IPS-NIHi11 (cell line): ENCODE measurements around the gene XDH.
A peak's percentile ranks its signal among the peaks of the same experiment; 100 is the strongest.

Experiments used
- DNase-seq: peaks from one replicate; pipeline ENCODE4 v3.0.0; 2012; ENCODE audit warnings: mixed read lengths, low spot score

XDH gene

DNA sequence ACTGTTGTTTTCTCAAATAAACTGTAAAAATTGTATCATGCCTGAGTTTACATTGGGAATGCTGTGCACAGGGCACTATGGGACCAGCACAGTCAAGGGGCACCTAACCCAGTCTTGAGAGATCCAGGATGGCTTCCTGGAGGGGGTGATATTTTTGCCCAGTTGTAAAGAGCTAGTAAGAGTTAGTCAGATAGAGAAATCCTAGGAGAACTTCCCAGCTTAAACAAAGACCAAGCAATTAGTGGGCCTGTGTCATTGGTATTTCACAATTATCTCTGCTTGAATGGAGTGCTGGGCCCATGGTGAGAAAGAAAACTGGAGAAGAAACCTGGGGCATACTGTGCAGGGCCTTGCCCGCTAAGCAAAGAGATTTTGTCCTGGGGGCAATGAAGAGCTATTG, 12.2 kb downstream of the XDH start:
- DNase-seq, result no peak

DNA sequence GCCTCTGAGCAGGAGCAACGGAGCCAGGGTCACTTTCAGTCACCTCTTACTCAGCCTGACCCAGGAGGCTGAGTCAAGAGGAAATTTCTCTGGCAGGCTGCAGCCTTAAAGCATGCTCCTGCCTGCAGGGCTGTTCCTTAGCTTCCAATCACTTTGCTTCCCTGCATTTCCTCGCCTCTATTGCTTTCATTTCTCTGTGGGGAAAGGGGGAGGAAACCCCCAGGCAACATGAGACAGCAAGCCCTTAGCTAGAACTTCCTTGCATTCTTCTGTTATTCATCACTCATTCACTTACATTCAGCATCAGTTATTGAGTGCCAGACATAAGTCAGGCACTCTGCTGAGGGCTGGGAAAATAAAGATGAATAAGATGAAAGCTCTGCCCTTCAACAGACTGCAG, 13.0 kb downstream of the XDH start:
- peak; percentile 22 for DNase-seq

DNA sequence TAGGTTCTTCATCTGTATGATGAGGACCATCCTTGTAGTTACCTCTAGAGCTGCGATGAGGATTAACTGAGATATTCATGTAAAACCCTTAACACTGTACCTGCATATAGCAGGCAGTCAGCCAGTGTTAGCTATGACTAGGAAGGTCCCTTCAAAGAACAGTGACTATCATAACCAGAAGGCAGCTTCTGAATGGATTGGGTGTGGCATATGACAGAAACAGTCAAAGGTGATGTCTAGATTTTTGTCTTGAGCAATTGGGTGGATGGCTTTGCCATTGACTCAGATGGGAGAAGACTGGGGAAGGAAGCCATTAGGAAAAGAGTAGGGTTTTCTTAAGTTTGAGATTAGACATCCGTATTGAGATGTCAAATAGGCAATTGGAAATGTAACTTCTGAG, 15.7 kb downstream of the XDH start:
- no peak for DNase-seq

DNA sequence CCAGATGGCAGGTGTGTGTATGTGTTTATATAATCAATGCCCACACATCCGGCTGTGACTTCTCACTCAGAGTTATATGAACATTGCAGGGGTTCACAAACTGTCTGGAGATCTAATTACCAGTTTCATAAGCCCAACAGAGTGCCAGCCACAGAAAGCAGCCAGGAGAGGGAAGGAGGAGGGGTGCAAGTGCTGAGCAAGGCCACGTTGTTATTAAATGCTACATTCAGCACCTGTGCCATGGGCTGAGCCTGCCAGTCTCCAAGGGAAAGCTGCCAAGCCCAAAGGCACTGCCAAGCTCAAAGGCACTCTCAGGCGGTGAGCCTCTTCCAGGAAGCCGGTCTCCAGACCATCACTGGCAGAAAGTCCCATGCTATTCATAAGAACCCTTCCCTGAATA, 17.4 kb downstream of the XDH start:
- no peak for DNase-seq

DNA sequence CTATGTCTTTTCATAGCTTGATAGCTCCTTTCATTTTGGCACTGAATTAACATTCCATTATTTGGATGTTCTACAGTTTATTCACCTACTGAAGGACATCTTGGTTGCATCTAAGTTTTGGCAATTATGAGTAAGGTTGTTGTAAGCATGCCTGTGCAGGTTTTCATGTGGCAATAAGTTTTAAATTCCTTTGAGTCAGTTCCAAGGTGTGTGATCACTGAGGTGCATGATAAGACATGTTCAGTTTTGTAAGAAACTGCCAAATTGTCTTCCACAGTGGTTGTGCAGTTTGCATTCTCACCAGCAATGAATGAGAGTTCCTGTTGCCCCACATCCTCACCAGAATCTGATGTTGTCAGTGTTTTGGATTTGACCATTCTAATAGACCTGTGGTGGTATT, 24.2 kb downstream of the XDH start:
- DNase-seq, result no peak

DNA sequence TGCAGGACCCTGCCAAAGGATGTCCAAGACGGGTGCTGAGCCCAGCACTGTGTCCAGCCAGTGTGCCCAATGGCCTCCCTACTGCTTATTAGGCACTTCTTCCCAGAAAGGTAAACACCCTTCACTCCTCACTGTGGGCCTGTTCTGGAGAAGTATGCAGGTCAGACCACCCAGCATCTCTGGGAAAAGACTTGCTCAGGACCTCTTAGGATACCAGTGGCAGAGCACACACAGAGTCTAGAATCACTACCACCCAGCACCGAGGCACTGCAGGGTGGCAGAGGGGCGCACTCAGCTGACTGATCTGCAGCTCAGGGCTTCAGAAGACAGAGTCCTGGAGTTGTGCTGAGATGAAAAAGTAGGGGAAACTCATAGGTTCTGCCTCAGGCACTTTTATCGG, 25.8 kb downstream of the XDH start:
- DNase-seq, result no peak

DNA sequence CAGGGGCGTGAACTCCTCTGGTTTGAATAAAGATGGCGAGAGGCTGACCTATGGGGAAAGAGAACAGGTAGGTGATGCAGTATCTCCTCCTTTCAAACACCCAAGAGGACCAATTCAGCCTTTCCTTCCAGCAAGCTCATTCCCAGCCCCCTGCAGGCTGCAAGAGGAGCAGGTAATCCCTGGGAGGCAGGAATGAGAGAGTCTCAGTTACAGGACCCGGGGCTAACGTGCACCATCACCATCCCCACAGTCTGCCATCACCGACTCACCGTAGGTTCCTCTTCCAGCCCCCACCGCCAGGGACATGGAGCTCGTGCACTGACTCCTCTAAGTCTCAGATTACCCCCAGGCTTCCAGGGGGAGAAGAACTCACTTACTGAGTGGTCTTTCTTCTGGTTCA, 26.7 kb downstream of the XDH start:
- DNase-seq, result peak; percentile 41

DNA sequence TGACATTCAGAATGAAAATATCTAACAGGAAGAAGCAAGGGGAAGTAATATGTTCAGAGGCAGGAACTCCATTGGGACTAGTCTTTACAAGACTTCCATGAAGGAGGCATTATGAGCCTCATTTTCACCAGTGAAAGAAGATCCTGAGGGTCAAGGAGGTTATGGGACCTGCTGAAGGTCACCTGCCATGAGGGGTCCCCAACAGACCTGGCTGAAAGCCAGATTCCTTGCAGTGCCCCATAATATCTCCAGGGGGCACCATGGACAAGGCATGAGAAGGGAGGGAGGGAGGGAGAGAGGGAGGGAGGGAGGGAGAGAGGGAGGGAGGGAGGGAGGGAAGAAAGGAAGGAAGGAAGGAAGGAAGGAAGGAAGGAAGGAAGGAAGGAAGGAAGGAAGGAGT, 27.9 kb downstream of the XDH start:
- DNase-seq, result peak; percentile 55

DNA sequence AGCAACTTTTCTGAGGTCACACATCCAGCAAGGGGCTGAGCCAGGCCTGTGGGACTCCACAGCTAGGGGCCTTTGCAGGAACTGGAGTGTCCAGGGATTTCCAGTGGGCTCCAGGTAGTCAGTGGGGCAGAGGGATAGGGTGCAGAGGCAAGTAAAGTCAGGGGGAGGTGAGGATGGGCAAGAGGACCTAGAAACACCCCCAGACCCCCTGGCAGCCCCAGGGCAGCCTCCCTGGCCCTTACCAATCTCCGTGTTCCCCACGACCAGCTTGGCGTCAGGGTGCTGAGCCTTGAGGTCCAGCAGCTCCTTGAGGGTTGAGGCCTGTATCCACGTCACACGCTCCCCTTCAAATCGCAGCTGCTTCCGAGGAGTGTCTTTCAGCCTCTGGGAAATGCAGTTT, 28.4 kb downstream of the XDH start:
- DNase-seq, result no peak

DNA sequence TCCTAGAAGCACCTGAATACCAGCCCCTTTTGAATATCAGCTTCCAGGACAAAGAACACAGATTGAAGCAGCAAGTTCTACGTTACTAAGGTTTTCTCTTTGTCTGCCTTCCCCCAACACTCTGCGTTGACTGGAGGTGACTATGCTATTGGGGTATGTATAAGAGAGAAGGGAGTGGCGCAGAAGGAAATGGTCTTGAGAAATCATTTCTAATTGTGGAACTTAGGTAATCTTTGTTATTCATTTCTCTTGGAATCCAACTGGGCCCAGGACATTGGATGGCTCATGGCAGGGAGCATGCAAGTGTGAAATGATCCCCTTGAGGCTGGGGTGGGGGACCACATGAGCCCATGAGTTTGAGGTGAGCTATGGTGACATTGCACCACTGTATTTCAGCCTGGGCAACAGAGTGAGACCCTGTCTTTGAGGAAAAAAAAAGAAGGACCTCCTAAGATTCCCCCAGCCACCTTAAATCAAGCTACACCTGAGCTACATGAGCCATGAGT, 29.7 kb downstream of the XDH start:
- DNase-seq, result no peak

DNA sequence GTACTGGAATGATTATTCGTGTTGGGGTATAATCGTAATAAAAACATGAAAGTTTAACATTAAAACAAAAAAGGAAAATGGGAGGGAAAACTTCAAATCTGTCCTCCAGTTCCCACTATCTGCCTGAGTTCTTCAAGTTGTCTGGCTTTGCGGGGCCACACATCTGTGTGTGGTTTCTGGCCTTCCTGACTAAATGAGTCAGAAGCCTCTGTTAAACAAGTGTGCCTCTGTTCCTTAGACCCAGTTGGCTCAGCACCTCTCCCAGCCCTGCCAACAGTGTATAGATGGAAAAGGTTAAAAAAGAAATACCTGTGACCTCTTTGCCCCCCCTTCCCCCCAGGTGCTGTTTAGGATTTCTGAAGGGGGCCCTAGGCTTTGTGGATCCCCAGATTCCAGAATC, 30.2 kb downstream of the XDH start:
- DNase-seq, result no peak

DNA sequence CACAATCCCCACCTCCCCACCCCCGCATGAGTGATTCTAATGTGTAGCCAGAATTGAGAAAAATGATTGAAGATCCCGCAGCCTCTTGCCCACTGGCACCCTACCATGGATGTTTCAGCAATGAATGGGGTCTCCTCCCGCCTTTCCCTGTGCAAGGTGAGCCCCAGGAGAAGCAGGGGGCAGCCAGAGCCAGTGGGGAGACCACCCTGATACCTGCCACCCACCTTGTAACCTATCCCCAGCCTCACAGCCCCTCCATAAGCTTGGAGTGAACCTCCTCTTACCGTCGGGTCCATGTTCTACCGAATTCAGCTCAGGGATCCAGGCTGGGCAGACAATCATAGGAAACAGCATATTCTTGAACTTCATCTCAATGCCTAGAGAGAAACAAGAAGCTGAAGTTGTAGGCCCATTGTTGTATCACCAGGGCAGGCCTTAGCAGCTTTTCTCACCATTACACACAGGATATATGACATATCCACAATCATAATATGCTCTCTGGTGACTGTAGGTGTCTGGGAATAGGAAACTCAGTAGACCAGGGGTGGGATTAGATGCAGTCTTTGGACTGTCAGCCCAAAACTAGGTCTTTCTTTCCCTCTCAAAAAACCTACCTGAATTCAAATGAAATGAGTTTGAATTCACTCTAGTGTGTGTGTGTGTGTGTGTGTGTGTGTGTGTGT, 30.9 kb downstream of the XDH start:
- DNase-seq, result no peak

DNA sequence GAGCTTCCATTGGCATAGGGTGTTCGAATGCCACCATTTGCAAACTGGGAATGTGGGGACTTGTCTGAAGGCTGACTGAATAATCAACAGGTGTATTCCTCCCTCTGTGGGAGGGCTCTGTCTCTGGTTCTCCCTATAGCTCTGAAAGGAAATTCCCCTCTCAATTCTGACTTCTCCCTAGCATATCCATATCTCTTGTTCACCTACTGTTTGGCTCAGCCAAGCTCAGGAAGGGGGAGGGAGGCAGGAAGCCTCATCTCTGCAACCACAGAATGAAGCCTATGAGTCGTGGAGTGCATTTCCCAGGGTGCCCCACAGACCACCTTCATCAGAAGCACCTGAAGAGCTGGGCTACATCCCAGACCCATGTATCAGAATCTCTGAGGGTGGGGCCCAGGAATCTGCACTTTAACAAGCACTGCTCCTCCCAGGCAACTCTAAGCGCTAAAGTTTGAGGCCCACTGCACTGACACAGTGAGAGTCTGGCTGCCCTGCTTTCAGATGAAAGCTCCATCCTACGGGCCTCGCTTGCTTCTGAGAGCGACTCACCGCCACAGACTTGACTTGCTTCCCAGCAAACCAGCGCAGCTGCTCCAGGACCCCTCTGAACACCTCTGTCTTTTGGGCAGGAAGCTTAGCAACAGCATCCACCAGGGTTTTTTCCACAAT, 32.0 kb downstream of the XDH start:
- peak; percentile 29 for DNase-seq

DNA sequence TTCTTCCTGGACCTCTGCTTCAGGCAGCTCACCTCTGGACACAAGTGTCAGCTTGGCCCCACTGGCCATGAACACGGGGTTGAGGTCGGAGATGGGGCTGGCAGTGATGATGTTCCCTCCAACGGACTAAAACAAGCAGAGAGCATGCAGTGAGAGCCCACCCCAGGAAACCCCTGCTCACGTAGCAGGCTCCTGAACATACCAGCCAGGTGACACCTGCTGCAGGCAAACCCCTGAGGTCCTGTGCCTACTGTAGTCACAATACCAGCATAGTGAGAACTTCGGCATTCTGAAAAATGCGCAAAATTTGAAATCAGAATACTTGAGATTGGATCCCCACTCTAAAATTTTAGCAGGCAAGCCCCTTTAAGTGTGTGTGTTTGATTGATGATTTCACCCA, 32.9 kb downstream of the XDH start:
- no peak for DNase-seq

DNA sequence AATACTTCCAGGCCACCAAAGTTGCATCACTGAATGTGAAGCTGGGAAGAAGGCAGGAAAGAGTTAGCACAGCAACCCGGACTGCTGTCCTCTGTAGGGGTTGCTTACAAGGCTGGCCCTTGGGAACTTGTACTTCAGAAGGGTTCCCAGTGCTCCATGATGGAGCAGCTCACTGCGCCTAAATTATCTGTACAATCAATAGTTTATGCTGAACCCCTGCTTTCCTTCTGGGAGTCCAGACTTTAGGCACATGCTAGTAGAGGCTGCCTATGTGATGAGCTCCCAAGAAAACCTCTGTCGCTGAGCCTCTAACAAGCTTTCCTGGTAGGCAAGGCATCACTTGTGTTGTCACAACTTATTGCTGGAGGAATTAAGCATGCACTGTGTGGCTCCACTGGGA, 34.3 kb downstream of the XDH start:
- DNase-seq, result no peak

DNA sequence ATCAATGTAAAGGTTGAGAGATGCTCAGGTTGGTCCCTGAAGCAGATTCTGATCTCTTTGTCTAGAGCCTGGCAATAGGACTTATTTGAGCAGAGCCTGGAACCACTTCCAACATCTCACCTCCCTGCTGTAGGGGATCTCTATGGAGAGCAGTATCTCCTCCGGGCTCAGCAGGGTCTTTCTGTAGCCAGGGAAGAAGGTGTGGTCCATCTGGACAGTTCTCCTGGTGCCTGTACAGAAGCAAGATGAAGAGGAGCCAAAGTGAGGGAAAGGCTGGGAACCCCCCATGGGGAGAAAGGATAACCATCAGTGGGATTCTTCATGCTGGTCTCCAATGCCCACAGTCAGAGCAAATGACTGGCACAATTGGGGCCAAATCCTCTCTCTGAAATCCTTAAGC, 34.8 kb downstream of the XDH start:
- no peak for DNase-seq

DNA sequence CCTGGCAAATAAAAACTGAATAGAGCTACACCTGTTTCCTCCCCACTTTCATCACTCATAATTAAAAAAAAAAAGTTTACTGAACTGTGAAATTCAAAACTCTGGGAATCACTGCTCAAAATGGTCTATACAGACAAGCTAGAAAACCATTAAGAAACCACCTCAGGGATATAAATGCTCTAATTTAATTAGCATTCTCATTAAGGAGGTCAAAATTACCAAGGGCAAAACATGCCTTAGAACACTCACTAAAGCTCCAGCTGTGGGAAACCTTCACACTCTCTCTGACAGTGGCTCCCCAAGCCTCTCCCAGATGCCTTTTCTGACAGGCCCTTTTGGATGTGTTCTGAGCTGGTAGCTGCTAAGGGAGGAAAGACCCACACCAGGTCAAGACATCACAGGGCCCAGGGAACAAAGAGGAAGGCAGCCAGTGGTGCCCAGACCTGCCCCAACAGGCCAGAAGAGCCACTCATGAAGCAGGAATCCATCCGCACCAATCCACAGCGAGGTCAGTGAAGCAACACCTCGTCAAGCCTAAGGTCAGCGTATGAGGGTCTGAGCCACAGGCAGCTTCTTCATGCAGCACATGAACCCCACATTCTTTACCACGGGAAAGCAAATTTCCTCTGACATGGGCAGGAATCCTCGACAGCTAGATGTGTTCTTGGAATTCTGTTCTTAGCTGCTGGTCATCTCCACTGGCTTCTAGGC, 35.6 kb downstream of the XDH start:
- DNase-seq, result no peak

DNA sequence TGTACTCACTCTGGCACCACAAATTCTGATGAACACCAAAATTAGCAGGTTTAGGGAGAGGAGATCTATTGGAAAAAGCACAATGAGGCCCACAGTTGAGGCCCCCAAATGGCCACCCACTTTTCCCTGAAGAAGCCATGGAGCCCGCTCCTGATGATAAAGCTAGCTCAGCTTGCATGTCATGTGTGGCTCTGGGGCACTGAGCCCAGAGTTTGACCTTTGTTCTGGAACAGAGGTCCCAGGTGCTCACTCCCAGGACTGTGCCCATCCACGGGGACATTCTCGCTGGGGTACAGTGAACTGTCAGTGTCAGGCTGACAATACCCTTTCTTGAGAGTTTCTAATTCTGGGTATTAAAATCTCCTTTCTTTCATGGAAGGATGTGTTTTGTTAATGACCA, 36.2 kb downstream of the XDH start:
- DNase-seq, result no peak

DNA sequence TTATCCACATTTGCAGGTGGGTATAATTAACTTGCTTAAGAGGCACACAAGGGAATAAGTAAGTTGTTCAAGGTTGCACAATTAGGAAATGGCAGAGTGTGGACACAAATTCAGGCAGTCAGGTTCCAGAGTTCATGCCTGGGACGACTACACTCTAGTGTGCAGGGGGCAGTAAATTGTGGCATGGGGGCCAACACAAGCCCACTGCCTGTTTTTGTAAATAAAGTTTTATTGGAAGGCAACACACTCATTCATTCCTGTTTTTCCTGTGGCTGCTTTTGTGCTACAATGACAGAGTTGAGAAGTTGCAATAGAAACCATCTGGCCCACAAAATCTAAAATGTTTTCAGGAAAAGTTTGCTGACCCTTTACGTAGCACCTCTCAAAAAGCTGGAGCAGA, 41.4 kb downstream of the XDH start:
- DNase-seq, result no peak

DNA sequence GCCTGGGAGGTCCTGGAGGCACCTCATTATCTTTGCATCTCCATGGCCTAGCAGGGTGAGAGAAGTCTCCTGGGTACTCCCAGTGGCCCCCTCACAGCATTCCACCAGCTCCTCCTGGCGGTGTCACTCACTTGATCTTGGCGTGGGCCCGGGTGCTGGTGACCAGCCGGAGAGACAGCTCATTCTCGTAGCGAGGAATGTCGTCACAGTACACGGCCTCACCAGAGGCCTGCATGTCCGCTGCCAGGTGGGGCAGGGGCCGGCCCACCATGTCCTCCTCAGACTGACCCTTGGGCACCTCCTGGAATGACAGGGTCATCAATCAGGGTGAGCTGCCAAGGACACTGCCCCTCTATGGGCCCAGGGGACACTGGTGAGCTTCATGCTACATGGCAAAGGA, 42.4 kb downstream of the XDH start:
- DNase-seq, result no peak

DNA sequence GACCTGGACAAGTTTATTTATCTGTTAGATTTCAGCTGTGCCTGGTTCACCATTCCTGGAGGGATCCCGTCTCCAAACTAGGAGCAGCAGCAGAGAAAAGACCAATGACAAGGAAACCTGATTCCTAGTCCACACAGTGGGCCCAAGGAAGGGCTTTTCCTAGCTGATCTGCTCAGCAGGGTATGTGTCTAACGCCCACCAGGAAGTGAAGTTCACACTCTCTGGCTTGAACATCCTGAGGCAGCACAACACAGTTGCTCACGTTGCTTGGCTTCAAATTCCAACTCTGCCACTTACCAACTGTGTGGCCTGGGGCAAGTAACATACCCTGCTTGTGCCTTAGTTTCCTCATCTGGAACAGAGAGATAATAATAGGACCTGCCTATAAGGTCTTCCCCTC, 42.9 kb downstream of the XDH start:
- DNase-seq, result no peak

DNA sequence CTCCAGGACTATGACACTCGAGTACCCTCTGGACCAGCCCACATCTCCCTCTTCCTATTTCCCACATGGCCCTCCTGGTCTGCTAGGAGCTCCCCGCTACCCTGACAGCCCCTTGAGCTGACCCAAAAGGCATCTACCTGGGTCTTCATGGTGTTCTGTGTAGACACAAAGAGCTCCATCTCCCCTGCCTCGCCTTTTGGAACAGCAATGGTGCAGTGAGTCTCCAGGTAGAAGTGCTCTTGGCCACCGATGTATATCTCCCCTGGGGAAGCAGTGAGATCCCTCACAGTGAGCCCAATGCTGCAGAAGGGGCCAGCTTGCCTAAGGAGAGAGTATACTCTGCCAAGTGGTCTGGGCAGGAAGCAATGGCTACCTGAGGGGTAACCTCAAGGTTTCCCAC, 47.8 kb downstream of the XDH start:
- no peak for DNase-seq

DNA sequence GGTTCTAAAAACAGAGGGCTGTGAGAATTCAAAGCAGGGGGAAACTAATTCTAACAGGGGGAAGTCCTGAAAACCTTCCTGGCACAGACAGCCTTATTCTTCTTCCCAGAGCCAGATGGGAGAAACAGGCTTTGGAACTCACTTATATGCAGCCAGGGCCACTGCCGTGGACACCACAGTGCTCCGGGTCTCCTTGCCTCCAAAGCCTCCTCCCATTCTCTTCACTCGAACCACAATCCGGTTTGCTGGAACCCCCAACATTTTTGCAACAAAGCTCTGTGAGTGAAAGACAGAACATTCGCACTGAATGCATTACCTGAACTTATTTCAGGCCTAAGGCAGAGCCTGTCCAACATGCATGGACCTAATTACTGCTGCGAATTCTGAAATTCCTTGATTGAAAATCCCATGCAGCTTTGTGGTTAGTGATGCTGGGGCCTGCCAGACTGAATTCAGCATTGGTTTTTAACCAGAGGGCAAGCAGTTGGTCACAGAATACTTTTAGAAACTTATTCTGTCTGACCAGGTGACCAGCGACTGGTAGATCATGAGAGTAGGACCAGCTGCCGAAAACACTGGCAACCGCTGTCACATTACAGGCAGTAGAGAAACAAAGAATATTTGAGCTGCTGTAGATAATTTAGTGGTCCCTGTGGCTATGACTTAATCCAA, 48.6 kb downstream of the XDH start:
- DNase-seq, result no peak
